ENCODE measurements around the gene ANKS1B. TPM values are rescaled to one million over a fixed set of nuclear protein-coding genes. Genes with fewer than 3 reads are reported as not detected.

The ANKS1B gene
- total RNA-seq, 1 donor from 2014 or later, result 5.6 TPM

- TF ChIP-seq, protein P1, sequence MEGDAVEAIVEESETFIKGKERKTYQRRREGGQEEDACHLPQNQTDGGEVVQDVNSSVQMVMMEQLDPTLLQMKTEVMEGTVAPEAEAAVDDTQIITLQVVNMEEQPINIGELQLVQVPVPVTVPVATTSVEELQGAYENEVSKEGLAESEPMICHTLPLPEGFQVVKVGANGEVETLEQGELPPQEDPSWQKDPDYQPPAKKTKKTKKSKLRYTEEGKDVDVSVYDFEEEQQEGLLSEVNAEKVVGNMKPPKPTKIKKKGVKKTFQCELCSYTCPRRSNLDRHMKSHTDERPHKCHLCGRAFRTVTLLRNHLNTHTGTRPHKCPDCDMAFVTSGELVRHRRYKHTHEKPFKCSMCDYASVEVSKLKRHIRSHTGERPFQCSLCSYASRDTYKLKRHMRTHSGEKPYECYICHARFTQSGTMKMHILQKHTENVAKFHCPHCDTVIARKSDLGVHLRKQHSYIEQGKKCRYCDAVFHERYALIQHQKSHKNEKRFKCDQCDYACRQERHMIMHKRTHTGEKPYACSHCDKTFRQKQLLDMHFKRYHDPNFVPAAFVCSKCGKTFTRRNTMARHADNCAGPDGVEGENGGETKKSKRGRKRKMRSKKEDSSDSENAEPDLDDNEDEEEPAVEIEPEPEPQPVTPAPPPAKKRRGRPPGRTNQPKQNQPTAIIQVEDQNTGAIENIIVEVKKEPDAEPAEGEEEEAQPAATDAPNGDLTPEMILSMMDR (conservative IDR thresholded peaks at IDR 0.05), result no peak
- H3K27ac Mint-ChIP-seq (ENCODE audit: unreplicated experiment), result no peak overlapping the region
- no peaks in the 10 kb centered on the region for H3K36me3 Mint-ChIP-seq (ENCODE audit: low read depth)
- H3K4me3 Mint-ChIP-seq, result no peak overlapping the region
- peaks cover 12% of the 10 kb centered on the region for H3K4me1 Mint-ChIP-seq
- no peaks in the 10 kb centered on the region for H3K9me3 Mint-ChIP-seq
- H3K27me3 Mint-ChIP-seq (ENCODE audit: low read depth), result no peaks in the 10 kb centered on the region
- no peak for DNase-seq (ENCODE audit: low read depth, low spot score)
Observed at GRCh38 chr12:99099786-99100185, 885.0 kb downstream of the ANKS1B start.

DNA sequence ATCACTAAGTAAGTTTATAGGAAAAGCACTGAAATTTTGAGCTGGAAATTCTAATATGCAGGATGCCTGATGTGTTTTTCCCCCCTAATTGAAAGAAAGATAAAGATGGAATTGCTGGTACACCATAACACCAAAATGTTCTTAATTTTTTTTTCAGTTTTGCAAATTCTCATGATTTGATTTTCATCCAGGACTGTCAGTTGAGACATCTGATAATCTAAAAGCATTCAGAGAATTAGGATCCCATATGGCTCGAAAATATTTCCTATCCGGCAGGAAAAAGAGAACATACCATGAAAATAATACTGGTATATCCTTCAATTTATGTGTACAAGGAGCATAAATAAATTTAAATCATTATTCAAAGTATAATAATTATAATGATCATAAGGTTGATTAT, 887.6 kb downstream of the ANKS1B start:
- Mint-ChIP-seq H3K27ac (ENCODE audit: unreplicated experiment) (no peak overlapping the region), H3K36me3 (ENCODE audit: low read depth) (no peaks in the 10 kb centered on the region), H3K4me3 (no peak overlapping the region), H3K9me3 (no peaks in the 10 kb centered on the region), H3K27me3 (ENCODE audit: low read depth) (no peaks in the 10 kb centered on the region), H3K4me1 (peaks cover 14% of the 10 kb centered on the region)
- DNase-seq (ENCODE audit: low read depth, low spot score), result no peak
- TF ChIP-seq, protein P1 (conservative IDR thresholded peaks at IDR 0.05), result no peak

- no peak for DNase-seq (ENCODE audit: low read depth, low spot score)
- H3K27ac Mint-ChIP-seq (ENCODE audit: unreplicated experiment), result no peak overlapping the region
- no peaks in the 10 kb centered on the region for H3K27me3 Mint-ChIP-seq (ENCODE audit: low read depth)
- peaks cover 10% of the 10 kb centered on the region for H3K4me1 Mint-ChIP-seq
- TF ChIP-seq, protein P1 (conservative IDR thresholded peaks at IDR 0.05), result no peak
- H3K9me3 Mint-ChIP-seq, result peaks cover 4% of the 10 kb centered on the region
- H3K36me3 Mint-ChIP-seq (ENCODE audit: low read depth), result peaks cover 2% of the 10 kb centered on the region
- no peak overlapping the region for H3K4me3 Mint-ChIP-seq
Observed at GRCh38 chr12:99093166-99093565, 891.6 kb downstream of the ANKS1B start.

- no peak overlapping the region for H3K4me3 Mint-ChIP-seq
- H3K27ac Mint-ChIP-seq (ENCODE audit: unreplicated experiment), result no peak overlapping the region
- H3K27me3 Mint-ChIP-seq (ENCODE audit: low read depth), result no peaks in the 10 kb centered on the region
- H3K4me1 Mint-ChIP-seq, result peaks cover 13% of the 10 kb centered on the region
- H3K9me3 Mint-ChIP-seq, result peaks cover 4% of the 10 kb centered on the region
- peaks cover 2% of the 10 kb centered on the region for H3K36me3 Mint-ChIP-seq (ENCODE audit: low read depth)
- no peak for DNase-seq (ENCODE audit: low read depth, low spot score)
- TF ChIP-seq, protein P1 (conservative IDR thresholded peaks at IDR 0.05), result no peak
Observed at GRCh38 chr12:99092100-99092851, 892.5 kb downstream of the ANKS1B start.

DNA sequence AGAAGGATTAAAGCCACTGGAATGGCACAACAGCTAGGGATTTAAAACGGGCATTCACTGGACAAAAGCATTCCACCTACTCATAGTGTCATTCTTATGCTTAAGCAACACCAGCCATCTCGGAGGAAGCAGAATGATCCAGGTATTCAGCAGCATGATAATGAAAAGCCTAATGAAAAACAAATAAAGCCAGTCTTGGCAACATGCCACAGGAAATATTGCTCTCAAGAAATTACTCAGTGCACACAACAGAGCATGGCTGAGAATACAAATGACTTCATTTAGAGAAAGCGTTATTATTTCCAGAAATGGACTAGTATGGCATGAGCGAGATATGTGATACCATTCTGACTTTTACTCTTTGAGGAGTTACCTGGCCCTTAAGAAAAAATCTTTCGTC, 897.5 kb downstream of the ANKS1B start:
- Mint-ChIP-seq H3K27me3 (ENCODE audit: low read depth) (no peaks in the 10 kb centered on the region), H3K4me3 (no peak overlapping the region), H3K4me1 (peaks cover 10% of the 10 kb centered on the region), H3K9me3 (peaks cover 4% of the 10 kb centered on the region), H3K27ac (ENCODE audit: unreplicated experiment) (no peak overlapping the region), H3K36me3 (ENCODE audit: low read depth) (peaks cover 2% of the 10 kb centered on the region)
- no peak for DNase-seq (ENCODE audit: low read depth, low spot score)
- TF ChIP-seq, protein P1 (conservative IDR thresholded peaks at IDR 0.05), result no peak
